ENCODE data around the gene RTN4RL2.

RTN4RL2 gene

DNA sequence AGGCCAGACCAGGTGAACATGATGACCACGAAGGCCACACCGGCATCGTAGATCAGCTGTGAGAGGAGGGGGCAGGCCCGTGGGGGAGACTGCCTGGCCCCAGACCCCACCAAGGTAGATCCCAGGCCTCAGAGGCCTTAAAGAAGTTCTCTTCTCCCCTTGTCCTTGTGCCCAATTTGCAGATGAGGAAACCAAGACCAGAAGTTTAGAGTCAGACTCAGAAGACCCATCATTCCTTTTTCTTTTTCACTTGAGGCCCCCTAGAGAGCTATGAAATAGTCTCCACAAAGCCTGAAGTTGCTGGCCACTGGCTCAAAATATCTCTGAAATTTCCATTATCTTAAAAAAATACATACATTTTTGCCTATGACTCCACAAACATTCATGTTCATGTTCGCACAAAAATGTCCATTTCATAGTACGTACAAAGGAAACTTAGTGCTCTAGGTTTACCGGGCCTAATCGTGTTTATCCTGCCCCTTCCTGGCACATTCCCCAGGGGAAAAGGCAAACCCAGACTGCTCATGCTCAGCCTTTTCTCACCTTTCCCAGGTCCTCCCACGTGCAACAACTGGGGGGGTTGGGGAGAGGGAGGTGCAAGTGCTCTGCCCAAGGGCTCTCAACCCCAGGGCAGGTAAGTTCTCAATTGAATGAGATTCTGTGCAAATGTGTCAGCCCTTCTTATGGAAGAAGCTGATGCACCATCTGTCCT lies 35.9 kb downstream of the RTN4RL2 start:
- peaks cover 7% of the 10 kb centered on the region for H3K4me1 ChIP-seq (ENCODE audit: insufficient read depth, low read length, severe bottlenecking)
- no peaks in the 10 kb centered on the region for H3F3A ChIP-seq (ENCODE audit: insufficient read depth, low read length)
- H3K79me2 ChIP-seq (ENCODE audit: insufficient read depth, low read length) = no peaks in the 10 kb centered on the region
- no peak overlapping the region for H3K4me2 ChIP-seq (ENCODE audit: low read length)
- peaks cover 59% of the 10 kb centered on the region for H3K36me3 ChIP-seq (ENCODE audit: insufficient read depth, low read length)
- H2AFZ ChIP-seq (ENCODE audit: low read length) = no peak overlapping the region
- no peak overlapping the region for H3K9ac ChIP-seq (ENCODE audit: low read length)
- no peak overlapping the region for H3K4me3 ChIP-seq (ENCODE audit: low read depth, low read length, poor library complexity, severe bottlenecking)
- no peaks in the 10 kb centered on the region for H3K9me3 ChIP-seq (ENCODE audit: low read length)
- no peaks in the 10 kb centered on the region for H3K9me2 ChIP-seq (ENCODE audit: low read depth, low read length)
- TF ChIP-seq EZH2 (IDR thresholded peaks at IDR 0.05; ENCODE audit: borderline replicate concordance, low read length) = no peak
- TF ChIP-seq, protein P1, sequence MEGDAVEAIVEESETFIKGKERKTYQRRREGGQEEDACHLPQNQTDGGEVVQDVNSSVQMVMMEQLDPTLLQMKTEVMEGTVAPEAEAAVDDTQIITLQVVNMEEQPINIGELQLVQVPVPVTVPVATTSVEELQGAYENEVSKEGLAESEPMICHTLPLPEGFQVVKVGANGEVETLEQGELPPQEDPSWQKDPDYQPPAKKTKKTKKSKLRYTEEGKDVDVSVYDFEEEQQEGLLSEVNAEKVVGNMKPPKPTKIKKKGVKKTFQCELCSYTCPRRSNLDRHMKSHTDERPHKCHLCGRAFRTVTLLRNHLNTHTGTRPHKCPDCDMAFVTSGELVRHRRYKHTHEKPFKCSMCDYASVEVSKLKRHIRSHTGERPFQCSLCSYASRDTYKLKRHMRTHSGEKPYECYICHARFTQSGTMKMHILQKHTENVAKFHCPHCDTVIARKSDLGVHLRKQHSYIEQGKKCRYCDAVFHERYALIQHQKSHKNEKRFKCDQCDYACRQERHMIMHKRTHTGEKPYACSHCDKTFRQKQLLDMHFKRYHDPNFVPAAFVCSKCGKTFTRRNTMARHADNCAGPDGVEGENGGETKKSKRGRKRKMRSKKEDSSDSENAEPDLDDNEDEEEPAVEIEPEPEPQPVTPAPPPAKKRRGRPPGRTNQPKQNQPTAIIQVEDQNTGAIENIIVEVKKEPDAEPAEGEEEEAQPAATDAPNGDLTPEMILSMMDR (IDR thresholded peaks at IDR 0.05; ENCODE audit: low read length) = no peak
- no peak overlapping the region for H3K27ac ChIP-seq (ENCODE audit: low read depth, low read length, poor library complexity, severe bottlenecking)
- H4K20me1 ChIP-seq (ENCODE audit: insufficient read depth, low read length) = no peaks in the 10 kb centered on the region
- no peaks in the 10 kb centered on the region for H3K27me3 ChIP-seq (ENCODE audit: insufficient read depth, low read length)

DNA sequence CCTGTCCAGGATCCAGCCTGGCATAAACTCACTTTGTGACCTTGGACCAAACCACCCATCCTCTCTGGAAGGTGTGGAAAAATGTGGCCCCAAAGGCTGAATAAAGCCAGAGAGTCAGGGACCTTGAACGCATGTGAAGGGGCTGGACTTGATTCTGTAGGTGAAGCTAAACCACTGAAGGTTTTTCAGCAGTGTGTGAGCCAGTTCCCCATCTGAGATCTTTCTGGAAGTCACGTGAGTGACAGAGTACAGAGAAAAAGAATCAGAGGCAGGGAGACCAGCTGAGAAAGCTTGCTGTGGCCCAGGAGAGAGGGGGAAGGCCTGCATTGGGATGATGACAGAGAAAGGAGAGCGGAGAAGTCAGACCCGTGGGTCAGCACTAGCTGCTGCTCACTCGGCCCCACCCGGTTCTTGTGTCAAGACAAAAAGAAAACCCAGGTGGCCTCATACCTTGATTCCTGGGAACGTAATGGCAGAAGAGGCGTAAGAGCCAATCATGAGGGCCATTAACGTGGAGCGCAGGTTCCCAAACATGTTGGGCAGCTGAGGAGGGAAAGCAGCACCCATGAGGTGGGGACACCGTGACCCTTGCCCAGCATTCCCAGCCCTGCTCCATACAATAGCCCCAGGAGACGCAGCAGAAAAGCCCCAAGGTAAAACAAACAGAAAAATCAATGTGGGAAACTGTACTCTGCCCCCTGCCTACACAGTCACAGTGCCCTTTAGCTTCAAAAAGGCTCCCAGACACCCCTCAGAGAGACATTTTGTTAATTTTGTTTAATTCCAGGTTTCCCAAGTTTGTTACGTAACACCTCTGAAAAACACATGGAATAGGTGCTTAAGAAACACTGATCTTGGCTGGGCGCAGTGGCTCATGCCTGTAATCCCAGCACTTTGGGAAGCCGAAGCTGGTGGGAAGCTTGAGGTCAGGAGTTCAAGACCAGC lies 37.2 kb downstream of the RTN4RL2 start:
- no peak for TF ChIP-seq EZH2 (IDR thresholded peaks at IDR 0.05; ENCODE audit: borderline replicate concordance, low read length)
- TF ChIP-seq, protein P1 (IDR thresholded peaks at IDR 0.05; ENCODE audit: low read length) = no peak
- H3K9me3 ChIP-seq (ENCODE audit: low read length) = no peaks in the 10 kb centered on the region
- H3K79me2 ChIP-seq (ENCODE audit: insufficient read depth, low read length) = no peaks in the 10 kb centered on the region
- H2AFZ ChIP-seq (ENCODE audit: low read length) = no peak overlapping the region
- no peak overlapping the region for H3K27ac ChIP-seq (ENCODE audit: low read depth, low read length, poor library complexity, severe bottlenecking)
- H3K9ac ChIP-seq (ENCODE audit: low read length) = no peak overlapping the region
- H4K20me1 ChIP-seq (ENCODE audit: insufficient read depth, low read length) = no peaks in the 10 kb centered on the region
- H3F3A ChIP-seq (ENCODE audit: insufficient read depth, low read length) = no peaks in the 10 kb centered on the region
- no peaks in the 10 kb centered on the region for H3K9me2 ChIP-seq (ENCODE audit: low read depth, low read length)
- no peak overlapping the region for H3K4me2 ChIP-seq (ENCODE audit: low read length)
- peaks cover 7% of the 10 kb centered on the region for H3K4me1 ChIP-seq (ENCODE audit: insufficient read depth, low read length, severe bottlenecking)
- no peak overlapping the region for H3K4me3 ChIP-seq (ENCODE audit: low read depth, low read length, poor library complexity, severe bottlenecking)
- H3K36me3 ChIP-seq (ENCODE audit: insufficient read depth, low read length) = peaks cover 65% of the 10 kb centered on the region
- no peaks in the 10 kb centered on the region for H3K27me3 ChIP-seq (ENCODE audit: insufficient read depth, low read length)

DNA sequence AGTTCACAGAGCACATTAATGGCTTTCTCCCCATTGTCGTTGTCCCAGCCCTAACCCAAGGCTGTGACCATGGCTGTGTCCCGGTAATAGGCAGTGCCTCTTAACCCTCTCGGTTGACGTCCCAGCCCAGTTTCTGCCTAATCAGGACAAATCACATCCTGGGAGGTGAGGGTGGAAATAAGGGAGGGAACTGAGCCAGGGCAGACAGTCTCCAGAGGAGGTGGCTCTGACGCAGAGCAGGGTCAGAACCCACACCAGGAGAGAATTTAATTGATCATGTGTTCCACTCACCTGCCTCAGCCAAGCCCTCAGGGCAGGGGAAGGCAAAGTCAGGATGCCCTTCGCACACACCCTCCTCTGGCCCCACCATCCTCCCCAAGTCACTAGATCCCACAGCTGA lies 38.2 kb downstream of the RTN4RL2 start:
- Histone ChIP-seq H3K4me1 (ENCODE audit: insufficient read depth, low read length, severe bottlenecking) (peaks cover 5% of the 10 kb centered on the region), H3K9me2 (ENCODE audit: low read depth, low read length) (no peaks in the 10 kb centered on the region), H3K27me3 (ENCODE audit: insufficient read depth, low read length) (no peaks in the 10 kb centered on the region), H3F3A (ENCODE audit: insufficient read depth, low read length) (no peaks in the 10 kb centered on the region), H3K36me3 (ENCODE audit: insufficient read depth, low read length) (peaks cover 65% of the 10 kb centered on the region), H3K9me3 (ENCODE audit: low read length) (no peaks in the 10 kb centered on the region), H3K4me2 (ENCODE audit: low read length) (no peak overlapping the region), H3K79me2 (ENCODE audit: insufficient read depth, low read length) (no peaks in the 10 kb centered on the region), H3K27ac (ENCODE audit: low read depth, low read length, poor library complexity, severe bottlenecking) (no peak overlapping the region), H3K4me3 (ENCODE audit: low read depth, low read length, poor library complexity, severe bottlenecking) (no peak overlapping the region), H3K9ac (ENCODE audit: low read length) (no peak overlapping the region), H2AFZ (ENCODE audit: low read length) (no peak overlapping the region), H4K20me1 (ENCODE audit: insufficient read depth, low read length) (no peaks in the 10 kb centered on the region)
- TF ChIP-seq, protein P1 (IDR thresholded peaks at IDR 0.05; ENCODE audit: low read length) = no peak
- TF ChIP-seq EZH2 (IDR thresholded peaks at IDR 0.05; ENCODE audit: borderline replicate concordance, low read length) = no peak
